GM18868 (cell line): ENCODE measurements around the gene PNMA3.
"Not testable (repeated sequence)": the region's sequence is repeated elsewhere in the genome, so short reads cannot be mapped to it uniquely, and the experiment has no call there.

Source experiments
- ATAC-seq: cut with Tn5 transposase; IDR thresholded peaks from one replicate; pipeline ENCODE4 v1.9.1; 2021; ENCODE audit warnings: mild to moderate bottlenecking, moderate library complexity; ENCODE audit not compliant: unreplicated experiment

PNMA3 gene

GRCh38 chrX:153055871-153056749, at the start of gene PNMA3:
Gene PNMA3, plus strand, starts transcription at chrX:153056470. Its CDS starts 586 bp downstream, at chrX:153057056.
- ATAC-seq: no peak

- not testable (repeated sequence) for ATAC-seq
Observed at GRCh38 chrX:153017174-153017573, 39.1 kb upstream of the PNMA3 start.

GRCh38 chrX:153019166-153019565, 37.1 kb upstream of the PNMA3 start:
- ATAC-seq: no peak

DNA sequence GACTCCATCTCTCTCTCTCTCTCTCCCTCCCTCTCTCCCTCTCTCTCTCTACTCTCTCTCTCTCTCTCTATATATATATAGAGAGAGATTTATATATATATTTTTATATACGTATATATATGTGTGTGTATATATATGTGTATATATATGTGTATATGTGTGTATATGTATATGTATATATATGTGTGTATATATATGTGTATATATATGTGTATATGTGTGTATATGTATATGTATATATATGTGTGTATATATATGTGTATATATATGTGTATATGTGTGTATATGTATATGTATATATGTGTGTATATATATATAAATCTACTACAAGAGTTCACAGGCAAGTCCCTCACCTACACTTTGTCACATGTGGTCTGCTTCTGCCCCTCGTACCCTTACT, 29.8 kb upstream of the PNMA3 start:
- ATAC-seq: not testable (repeated sequence)

DNA sequence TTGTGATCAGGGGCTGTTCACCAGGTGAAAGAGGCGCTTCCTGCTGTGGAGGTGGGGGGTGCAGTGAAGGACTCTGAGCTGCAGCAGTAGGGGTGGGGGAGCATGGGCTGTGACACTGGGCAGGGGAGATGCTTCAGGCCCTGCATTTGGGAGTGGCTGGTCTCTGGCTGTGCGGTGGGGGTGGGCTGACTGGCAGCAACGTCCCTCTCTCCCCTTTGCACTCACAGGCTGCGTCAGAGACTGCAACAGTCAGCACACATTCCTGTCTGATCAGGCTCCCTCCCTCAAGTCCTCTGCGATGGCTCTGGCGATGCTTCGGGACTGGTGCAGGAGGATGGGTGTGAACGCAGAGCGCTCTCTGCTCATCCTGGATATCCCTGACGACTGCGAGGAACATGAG, 27.8 kb upstream of the PNMA3 start:
- not testable (repeated sequence) for ATAC-seq

- no peak for ATAC-seq
Observed at GRCh38 chrX:153029162-153029561, 27.1 kb upstream of the PNMA3 start.

DNA sequence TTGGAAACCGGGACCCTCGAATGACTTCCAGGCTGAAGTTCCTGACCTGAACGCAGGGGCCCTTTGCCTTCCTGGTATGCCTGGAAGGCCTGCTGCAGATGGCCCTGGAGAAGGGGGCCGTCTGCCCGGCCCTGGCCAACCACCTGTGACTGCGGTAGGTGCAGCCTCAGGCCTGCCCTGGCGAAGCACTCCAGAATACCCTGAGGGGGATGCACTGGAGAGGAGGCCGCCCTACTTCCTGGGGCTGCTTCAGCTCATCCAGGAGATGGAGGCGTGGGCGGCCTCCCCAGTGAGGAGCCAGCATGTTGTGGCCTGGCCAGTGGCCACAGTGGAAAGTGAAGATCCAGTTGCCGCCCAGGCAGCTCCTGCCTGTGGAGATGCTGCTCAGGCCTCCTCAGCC, 26.4 kb upstream of the PNMA3 start:
- no peak for ATAC-seq

- no peak for ATAC-seq
Observed at GRCh38 chrX:153030801-153031200, 25.5 kb upstream of the PNMA3 start.

DNA sequence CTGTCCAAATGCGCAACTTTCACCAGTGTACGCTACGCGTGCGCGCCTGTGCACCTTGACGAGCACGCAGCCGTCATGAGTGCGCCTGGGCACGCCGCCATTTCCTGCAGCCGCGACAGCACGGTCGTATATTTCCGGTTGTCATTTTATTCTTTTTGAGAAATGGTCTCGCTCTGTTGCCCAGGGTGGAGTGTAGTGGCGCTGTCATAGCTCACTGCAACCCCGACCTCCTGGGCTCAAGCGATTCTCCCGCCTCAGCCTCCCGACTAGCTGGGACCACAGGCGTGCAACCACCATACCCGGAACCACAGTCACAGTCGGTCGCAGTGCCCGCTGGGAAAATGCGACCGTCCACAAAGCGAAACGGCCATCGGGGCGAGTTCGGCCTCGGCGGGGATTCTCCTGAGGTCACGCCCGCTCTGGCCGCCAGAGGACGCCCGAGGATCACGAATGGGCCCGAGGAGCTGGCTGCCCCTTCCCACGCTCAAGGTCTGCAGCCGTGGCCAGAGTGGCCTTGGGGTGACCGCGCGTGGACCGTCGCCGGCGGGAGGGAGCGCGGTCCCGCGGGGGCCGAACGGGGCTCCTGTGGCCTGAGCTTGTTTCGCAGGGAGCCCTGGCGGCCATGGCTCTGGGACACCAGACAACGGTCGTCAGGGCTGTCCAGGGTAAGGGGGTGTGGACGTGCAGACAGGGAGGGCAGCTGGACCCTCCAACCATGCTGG, 23.7 kb upstream of the PNMA3 start:
- ATAC-seq: peak; percentile 87

DNA sequence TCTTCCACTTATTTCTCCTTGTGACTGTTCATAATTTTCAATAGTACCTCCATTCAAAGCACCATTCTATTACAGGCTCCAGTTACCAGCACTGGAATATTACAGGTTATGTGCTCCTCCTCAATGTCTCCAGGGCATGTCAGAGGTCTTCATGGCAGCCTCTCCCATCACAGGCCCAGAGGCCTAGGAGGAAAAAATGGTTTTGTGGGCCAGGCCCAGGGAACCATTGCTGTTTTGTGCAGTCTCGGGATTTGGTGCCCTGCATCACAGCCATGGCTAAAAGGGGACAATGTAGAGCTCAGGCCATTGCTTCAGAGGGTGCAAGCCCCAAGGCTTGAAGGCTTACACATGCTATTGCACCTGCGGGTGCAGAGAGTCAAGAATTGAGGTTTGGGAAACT, 7.2 kb upstream of the PNMA3 start:
- no peak for ATAC-seq

DNA sequence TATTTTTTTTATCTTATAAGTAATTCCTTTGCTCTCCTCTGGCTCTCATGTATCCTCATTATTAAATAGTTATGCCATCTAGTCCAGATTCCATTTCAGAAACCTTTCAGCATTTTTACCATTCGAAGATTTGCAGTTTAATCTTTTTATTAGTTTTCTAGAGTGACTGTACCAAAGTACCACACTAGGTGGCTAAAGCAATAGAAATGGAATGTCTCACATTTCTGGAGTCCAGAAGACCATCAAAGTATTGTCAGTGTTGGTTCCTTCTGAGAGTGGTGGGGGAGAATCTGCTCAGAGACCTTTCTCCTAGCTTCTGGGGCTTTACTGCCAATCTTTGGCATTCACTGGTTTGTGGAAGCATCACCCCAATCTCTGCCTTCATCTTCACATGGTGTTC, 3.7 kb upstream of the PNMA3 start:
- no peak for ATAC-seq

DNA sequence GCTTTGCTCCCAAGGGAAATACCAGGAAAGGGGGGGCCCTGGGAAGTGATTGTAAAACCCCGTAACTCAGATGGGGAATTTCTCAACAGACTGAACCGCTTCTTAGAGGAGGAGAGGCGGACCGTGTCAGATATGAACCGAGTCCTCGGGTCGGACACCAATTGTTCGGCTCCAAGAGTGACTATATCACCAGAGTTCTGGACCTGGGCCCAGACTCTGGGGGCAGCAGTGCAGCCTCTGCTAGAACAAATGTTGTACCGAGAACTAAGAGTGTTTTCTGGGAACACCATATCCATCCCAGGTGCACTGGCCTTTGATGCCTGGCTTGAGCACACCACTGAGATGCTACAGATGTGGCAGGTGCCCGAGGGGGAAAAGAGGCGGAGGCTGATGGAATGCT, 1.0 kb downstream of the PNMA3 start:
- no peak for ATAC-seq

GRCh38 chrX:153059191-153060094, 3.2 kb downstream of the PNMA3 start:
- no peak for ATAC-seq

DNA sequence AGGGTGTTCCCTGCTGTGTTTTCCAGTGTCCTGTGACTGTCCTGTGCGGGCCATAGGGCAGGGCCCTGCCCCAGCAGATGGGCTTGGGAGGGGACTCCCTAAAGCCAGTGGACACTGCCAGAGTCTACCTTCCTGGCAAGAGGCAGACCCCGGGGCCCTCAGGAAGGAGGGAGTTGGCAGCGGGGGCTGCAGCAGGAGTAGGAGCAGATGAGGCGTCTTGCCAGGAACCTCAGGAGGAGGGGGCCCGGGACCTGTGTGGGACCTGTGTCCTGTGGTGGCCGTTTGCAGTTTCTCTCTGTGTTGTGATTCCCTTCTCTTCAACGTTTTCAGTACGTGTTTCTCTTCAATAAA, 3.8 kb downstream of the PNMA3 start:
- no peak for ATAC-seq

- no peak for ATAC-seq
Observed at GRCh38 chrX:153061732-153062131, 5.5 kb downstream of the PNMA3 start.

- no peak for ATAC-seq
Observed at GRCh38 chrX:153063315-153063714, 7.0 kb downstream of the PNMA3 start.

DNA sequence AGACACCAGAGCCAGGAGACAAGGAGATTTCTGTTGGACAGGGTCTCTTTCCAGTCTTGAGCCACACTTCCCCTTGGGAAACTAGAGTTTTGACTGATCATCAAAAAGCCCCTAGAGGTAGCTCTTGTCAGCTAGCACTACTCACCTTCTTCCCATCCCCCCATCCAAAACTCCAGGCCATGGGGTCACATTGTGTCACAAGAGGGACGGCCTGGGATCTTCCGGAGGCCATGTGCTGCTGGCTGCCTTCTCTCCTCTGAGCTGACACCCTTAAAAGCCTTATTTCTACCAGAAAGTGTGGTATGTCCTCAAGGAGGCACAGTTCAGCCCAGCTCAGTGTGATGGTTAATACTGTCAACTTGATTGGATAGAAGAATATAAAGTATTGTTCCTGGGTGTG, 7.8 kb downstream of the PNMA3 start:
- no peak for ATAC-seq

GRCh38 chrX:153065389-153065788, 9.1 kb downstream of the PNMA3 start:
- no peak for ATAC-seq

GRCh38 chrX:153066402-153066801, 10.1 kb downstream of the PNMA3 start:
- ATAC-seq: not testable (repeated sequence)

DNA sequence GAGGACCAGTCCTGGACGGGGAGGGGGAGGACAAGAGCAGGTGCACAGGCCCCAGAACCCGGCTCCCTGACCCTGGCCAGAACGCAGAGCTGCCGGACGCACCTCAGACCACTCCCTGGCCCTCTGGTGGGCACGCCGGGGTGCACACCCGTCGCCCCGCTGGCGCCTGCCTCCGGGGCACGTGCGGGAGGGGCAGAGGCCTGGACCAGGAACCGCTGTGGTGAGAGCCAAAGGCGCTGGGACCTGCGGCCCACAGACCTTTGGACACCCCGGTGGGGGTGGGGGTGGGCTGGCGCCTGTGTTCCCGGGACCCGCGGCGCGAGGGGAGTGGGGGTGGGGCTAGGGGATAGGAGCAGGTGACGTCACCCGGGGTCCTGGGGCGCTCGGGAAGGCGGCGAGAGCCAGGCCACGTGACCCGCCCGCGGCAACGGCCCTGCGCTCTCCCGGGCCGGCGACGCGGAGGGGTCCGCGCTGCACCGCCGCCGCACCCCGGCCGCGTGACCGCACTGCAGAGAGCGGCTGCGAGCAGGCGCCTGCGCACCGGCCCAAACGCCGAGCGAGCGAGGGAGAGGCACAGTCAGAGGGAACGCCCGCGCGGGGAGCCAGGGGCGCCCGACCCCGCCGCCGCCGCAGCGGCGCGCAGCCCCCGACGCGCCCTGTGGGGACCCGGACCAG, 15.8 kb downstream of the PNMA3 start, which contains the start of gene PNMA6A:
TSS of gene PNMA6A (plus strand) at position 546 of the 675 bp plus-strand sequence. CDS start 609 bp downstream, outside the sequence.
- not testable (repeated sequence) for ATAC-seq
